Tibial nerve (tissue), 4 donors: ENCODE measurements around the gene COL1A1.

ENCODE experiments used
- EP300 ChIP-seq, 2 donors: sonication (generic); formaldehyde crosslinking; IDR thresholded peaks; one replicate each; pipeline ENCODE4 v1.6.1; 2017; ENCODE audit warnings: antibody characterized with exemption in 2 of 2, mild to moderate bottlenecking in 1 of 2
- POLR2A ChIP-seq, 2 donors: fragments of 450-650 bp; IDR thresholded peaks; one replicate each; pipeline ENCODE4 v1.6.1; 2017; ENCODE audit warnings: antibody characterized with exemption in 2 of 2, mild to moderate bottlenecking in 2 of 2, moderate library complexity in 2 of 2
- TF ChIP-seq, protein P1 (sequence below), 5 experiments: fragments of 200-600 bp in 3 of 5; fragments of 450-650 bp in 2 of 5; sonication (generic) in 3 of 5; IDR thresholded peaks; one replicate each; pipeline ENCODE4 v1.5.1; 2016 to 2019; ENCODE audit warnings: antibody characterized with exemption in 5 of 5, mild to moderate bottlenecking in 3 of 5, moderate library complexity in 2 of 5

GRCh38 chr17:50217591-50217990 is 16.2 kb upstream of the COL1A1 start:
- TF ChIP-seq, protein P1, sequence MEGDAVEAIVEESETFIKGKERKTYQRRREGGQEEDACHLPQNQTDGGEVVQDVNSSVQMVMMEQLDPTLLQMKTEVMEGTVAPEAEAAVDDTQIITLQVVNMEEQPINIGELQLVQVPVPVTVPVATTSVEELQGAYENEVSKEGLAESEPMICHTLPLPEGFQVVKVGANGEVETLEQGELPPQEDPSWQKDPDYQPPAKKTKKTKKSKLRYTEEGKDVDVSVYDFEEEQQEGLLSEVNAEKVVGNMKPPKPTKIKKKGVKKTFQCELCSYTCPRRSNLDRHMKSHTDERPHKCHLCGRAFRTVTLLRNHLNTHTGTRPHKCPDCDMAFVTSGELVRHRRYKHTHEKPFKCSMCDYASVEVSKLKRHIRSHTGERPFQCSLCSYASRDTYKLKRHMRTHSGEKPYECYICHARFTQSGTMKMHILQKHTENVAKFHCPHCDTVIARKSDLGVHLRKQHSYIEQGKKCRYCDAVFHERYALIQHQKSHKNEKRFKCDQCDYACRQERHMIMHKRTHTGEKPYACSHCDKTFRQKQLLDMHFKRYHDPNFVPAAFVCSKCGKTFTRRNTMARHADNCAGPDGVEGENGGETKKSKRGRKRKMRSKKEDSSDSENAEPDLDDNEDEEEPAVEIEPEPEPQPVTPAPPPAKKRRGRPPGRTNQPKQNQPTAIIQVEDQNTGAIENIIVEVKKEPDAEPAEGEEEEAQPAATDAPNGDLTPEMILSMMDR (IDR thresholded peaks at IDR 0.05): no peak
- no peak for TF ChIP-seq POLR2A (IDR thresholded peaks at IDR 0.05)
- TF ChIP-seq EP300 (IDR thresholded peaks at IDR 0.05): no peak
